Stimulated activated memory B cell treated with anti-CD40 and anti-IgM and Interleukin-4, amounts not matched to agents 10 μg/mL and 1 μg/mL and 100 μg/mL, for 72 hours (primary cell): Measurements from ENCODE around the gene CREB5.

Experiments
- ATAC-seq: fragments of 150-1000 bp; cut with Tn5 transposase; 2 replicates; pipeline ENCODE4 v1.10.0; 2021
- H3K27ac Mint-ChIP-seq: one replicate; pipeline ENCODE4 v1.8.0; 2022; ENCODE audit warnings: mild to moderate bottlenecking, mixed read lengths
- H3K27me3 Mint-ChIP-seq: one replicate; pipeline ENCODE4 v1.8.0; 2022; ENCODE audit warnings: mixed read lengths
- H3K36me3 Mint-ChIP-seq: one replicate; pipeline ENCODE4 v1.8.0; 2022; ENCODE audit warnings: mixed read lengths
- H3K4me1 Mint-ChIP-seq: one replicate; pipeline ENCODE4 v1.8.0; 2022; ENCODE audit warnings: mixed read lengths
- H3K4me3 Mint-ChIP-seq: one replicate; pipeline ENCODE4 v1.8.0; 2022; ENCODE audit warnings: mild to moderate bottlenecking, moderate library complexity, mixed read lengths
- H3K9me3 Mint-ChIP-seq: one replicate; pipeline ENCODE4 v1.8.0; 2022; ENCODE audit warnings: mixed read lengths

The CREB5 gene

DNA sequence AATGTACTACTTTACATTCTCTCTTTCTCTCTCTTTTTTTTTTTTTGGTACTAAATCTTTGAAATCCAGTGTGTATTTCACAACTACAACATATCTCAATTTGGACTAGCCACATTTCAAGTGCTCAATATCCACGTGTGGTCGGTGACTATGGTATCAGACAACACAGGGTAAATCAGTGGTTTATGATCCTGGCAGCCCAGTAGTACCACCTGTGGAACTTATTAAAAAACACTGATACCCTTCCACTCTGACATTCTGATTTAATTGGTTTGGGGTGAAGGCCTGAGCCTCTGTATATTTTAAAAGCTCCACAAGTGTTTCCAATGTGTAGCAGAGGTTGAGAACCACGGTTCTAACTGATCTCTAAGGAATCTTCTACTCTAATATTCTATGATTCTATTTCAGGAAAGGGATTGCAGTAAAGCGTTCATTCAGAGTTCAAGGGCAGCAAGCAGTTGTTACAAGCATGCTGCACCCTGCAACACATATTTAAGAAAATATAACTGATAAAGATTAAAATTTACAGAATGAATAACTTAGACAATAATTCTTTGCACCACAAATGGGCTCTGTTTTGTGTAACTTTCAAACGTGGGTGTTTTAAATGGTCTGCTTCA, 5.1 kb downstream of the CREB5 start:
- Mint-ChIP-seq H3K36me3 (no peaks in the 10 kb centered on the region), H3K27ac (no peak overlapping the region), H3K4me3 (no peak overlapping the region), H3K4me1 (no peaks in the 10 kb centered on the region), H3K27me3 (peaks cover 58% of the 10 kb centered on the region), H3K9me3 (no peaks in the 10 kb centered on the region)
- ATAC-seq = no peak

DNA sequence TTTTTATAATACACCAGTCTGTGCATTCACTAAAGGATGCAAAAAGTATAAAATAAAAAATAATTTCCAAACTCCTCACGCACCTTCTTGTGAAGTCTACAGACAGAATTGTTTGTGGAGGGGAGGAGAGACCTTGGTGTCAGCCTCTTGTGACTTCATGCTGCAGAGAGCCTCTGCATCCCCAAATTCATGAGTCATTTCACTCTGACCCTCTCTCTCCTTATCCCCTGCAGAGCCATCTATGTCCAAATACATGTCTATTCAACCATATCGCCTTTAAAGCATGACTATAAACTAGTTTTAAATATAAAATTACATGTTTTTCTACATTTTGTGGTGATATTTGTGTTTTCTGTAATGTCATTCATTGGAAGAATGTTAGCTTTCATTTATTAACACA, 6.0 kb downstream of the CREB5 start:
- Mint-ChIP-seq H3K4me3 (no peak overlapping the region), H3K36me3 (no peaks in the 10 kb centered on the region), H3K9me3 (no peaks in the 10 kb centered on the region), H3K27me3 (peaks cover 58% of the 10 kb centered on the region), H3K4me1 (no peaks in the 10 kb centered on the region), H3K27ac (no peak overlapping the region)
- no peak for ATAC-seq

- H3K9me3 Mint-ChIP-seq = no peaks in the 10 kb centered on the region
- no peaks in the 10 kb centered on the region for H3K4me1 Mint-ChIP-seq
- ATAC-seq = no peak
- H3K4me3 Mint-ChIP-seq = no peak overlapping the region
- no peak overlapping the region for H3K27ac Mint-ChIP-seq
- no peaks in the 10 kb centered on the region for H3K36me3 Mint-ChIP-seq
- H3K27me3 Mint-ChIP-seq = peaks cover 55% of the 10 kb centered on the region
Measured at GRCh38 chr7:28418966-28419365, 6.6 kb downstream of the CREB5 start.

DNA sequence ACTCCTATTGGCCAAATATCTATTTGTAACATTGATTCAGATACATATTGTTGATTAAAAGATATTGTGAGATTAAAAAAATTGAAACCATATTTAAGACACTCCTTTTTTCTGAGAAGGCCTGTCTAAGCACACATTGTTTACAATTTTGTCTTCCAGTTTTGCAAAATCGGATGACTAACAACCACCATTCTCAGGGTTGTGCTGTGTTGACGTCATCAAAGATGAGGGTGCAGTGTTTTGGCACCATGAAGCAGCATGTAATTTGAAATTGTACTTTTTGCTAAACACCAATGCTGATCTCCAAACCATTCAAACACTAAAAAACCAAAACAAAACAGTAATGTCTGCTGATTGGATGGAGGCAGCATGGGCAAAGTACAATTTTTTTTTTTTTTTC, 7.4 kb downstream of the CREB5 start:
- no peak overlapping the region for H3K27ac Mint-ChIP-seq
- H3K9me3 Mint-ChIP-seq = no peaks in the 10 kb centered on the region
- ATAC-seq = no peak
- peaks cover 50% of the 10 kb centered on the region for H3K27me3 Mint-ChIP-seq
- no peaks in the 10 kb centered on the region for H3K36me3 Mint-ChIP-seq
- H3K4me3 Mint-ChIP-seq = no peak overlapping the region
- H3K4me1 Mint-ChIP-seq = no peaks in the 10 kb centered on the region

DNA sequence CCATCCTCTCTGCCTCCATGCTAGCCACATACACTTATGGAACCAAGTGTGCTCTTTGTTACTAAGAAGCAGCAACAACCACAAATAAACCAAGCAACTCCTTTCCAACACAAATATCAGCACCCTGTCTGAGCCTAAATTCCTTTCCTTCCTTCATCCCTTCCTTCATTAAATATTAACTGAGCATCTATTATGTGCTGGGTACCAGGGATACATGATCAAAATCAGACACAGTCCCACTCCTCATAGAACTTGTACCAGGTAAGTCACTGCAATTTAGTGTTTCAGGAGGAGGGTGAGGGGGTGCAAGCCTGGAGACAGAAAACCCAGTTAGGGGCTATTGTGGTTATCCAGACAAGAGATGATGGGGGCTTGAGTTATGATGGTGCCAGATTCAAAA, 10.8 kb downstream of the CREB5 start:
- Mint-ChIP-seq H3K9me3 (no peaks in the 10 kb centered on the region), H3K27me3 (peaks cover 28% of the 10 kb centered on the region), H3K4me3 (no peak overlapping the region), H3K4me1 (no peaks in the 10 kb centered on the region), H3K36me3 (no peaks in the 10 kb centered on the region), H3K27ac (no peak overlapping the region)
- ATAC-seq = no peak

DNA sequence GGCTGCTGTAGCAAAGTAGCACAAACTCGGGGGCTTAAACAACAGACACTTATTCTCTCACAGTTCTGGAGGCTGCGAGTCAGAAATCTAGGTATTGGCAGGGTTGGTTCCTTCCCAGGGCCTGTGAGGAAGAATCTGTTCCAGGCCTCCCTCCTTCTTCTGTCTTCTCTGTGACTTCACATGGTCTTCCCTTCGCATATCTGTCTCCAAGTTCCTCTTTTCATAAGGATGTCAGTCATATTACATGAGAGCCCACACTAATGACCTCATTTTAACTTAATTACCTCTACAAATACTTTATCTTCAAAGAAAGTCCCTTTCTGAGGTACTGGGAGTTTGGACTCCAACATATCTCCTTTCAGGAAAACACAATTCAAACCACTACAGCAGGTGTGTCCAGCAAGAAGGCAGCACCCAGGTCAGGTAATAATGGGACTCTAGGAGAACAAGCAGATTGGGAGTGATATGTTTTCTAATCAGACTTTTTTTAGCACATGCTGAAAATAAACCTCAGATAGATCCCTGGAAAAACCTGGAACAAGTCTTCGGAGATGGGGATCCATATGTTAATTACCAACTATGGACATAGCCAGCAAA, 11.7 kb downstream of the CREB5 start:
- Mint-ChIP-seq H3K9me3 (no peaks in the 10 kb centered on the region), H3K4me3 (no peak overlapping the region), H3K27ac (no peak overlapping the region), H3K4me1 (no peaks in the 10 kb centered on the region), H3K27me3 (peaks cover 28% of the 10 kb centered on the region), H3K36me3 (no peaks in the 10 kb centered on the region)
- ATAC-seq = no peak

DNA sequence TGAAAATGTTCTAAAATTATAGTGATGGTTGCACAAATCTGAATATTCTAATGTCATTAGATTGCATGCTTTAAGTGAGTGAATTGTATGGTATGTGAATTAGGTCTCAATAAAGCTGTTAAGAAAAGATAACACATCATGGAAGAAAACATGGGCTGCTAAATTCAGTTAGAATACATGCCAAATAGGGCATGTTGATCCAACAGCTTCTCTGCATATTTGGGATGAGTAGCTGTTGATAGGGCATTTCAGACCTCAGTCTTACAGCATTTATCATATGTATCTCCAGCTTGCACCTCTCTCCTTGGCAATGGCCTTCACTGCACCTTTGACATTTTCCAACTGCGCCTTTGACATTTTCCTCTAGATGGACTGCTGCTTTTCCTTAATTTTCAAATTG, 13.2 kb downstream of the CREB5 start:
- ATAC-seq = no peak
- Mint-ChIP-seq H3K27ac (no peak overlapping the region), H3K4me1 (no peaks in the 10 kb centered on the region), H3K27me3 (peaks cover 28% of the 10 kb centered on the region), H3K9me3 (no peaks in the 10 kb centered on the region), H3K4me3 (no peak overlapping the region), H3K36me3 (no peaks in the 10 kb centered on the region)

- no peaks in the 10 kb centered on the region for H3K4me1 Mint-ChIP-seq
Measured at GRCh38 chr7:28427236-28427635, 14.9 kb downstream of the CREB5 start.

DNA sequence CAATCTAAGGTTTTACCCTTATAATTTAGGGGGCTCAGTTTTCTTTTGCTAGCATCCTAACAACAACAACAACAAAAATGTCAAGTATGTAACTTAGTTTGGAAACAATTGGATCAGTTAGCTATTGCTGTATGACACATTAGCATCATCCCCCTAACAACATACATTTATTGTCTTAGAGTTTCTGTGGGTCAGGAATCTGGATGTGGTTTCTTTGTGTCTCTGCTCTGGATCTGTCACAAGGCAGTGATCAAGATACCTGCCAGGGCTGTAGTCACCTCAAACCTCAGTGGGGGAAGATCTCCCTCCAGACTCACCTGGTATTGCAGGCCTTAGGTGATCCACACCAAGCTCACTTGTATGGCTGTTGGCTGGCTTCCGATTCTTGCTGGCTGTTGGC, 18.3 kb downstream of the CREB5 start:
- Mint-ChIP-seq H3K4me3 (no peak overlapping the region), H3K36me3 (no peaks in the 10 kb centered on the region), H3K27ac (no peak overlapping the region), H3K27me3 (peaks cover 10% of the 10 kb centered on the region), H3K9me3 (no peaks in the 10 kb centered on the region), H3K4me1 (no peaks in the 10 kb centered on the region)
- no peak for ATAC-seq

More at GRCh38 chr7:28427236-28427635, 14.9 kb downstream of the CREB5 start:
- no peak for ATAC-seq
- Mint-ChIP-seq H3K36me3 (no peaks in the 10 kb centered on the region), H3K27ac (no peak overlapping the region), H3K4me3 (no peak overlapping the region), H3K27me3 (peaks cover 13% of the 10 kb centered on the region), H3K9me3 (no peaks in the 10 kb centered on the region)

DNA sequence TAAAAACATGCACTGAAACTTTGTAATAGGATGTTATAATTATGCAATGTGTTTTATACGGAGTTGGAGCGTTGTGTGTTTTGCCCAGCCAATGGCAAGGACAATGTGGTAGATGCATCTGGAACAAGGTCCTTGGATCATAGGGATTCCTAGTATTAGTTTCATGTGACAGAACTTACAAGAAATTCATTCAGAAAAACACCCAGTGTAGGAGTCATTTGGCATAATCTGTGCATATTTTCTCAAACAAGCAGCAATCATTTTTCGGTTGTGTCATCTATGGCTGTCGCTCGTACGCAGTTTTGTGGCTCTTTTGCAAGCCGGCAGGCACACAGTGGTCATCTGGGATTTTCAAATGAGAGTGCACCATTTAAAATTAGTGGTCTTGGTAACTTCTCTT, 19.8 kb downstream of the CREB5 start:
- Mint-ChIP-seq H3K9me3 (no peaks in the 10 kb centered on the region), H3K36me3 (no peaks in the 10 kb centered on the region), H3K27ac (no peak overlapping the region), H3K27me3 (peaks cover 10% of the 10 kb centered on the region), H3K4me1 (no peaks in the 10 kb centered on the region), H3K4me3 (no peak overlapping the region)
- ATAC-seq = no peak

DNA sequence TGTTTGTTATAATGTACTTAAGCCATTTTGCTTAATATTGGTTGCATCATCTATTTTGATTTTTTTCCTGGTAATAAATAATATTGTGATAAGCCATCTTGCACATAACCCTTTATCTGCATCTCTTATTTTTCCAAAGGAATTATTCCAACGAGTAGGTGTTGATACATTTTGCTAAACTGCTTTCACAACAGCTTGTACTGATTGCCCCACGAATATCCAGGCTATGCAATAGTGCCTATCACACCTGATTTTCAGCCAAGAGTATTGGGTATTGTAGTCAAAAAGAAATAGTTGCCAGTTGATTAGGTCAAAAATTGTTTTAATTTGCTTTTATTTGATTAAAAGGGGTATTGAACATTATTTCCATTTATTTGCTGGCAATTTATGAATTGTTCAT, 20.7 kb downstream of the CREB5 start:
- peaks cover 14% of the 10 kb centered on the region for H3K27me3 Mint-ChIP-seq
- no peaks in the 10 kb centered on the region for H3K9me3 Mint-ChIP-seq
- no peak for ATAC-seq
- H3K36me3 Mint-ChIP-seq = no peaks in the 10 kb centered on the region
- H3K27ac Mint-ChIP-seq = no peak overlapping the region
- H3K4me3 Mint-ChIP-seq = no peak overlapping the region
- no peaks in the 10 kb centered on the region for H3K4me1 Mint-ChIP-seq

DNA sequence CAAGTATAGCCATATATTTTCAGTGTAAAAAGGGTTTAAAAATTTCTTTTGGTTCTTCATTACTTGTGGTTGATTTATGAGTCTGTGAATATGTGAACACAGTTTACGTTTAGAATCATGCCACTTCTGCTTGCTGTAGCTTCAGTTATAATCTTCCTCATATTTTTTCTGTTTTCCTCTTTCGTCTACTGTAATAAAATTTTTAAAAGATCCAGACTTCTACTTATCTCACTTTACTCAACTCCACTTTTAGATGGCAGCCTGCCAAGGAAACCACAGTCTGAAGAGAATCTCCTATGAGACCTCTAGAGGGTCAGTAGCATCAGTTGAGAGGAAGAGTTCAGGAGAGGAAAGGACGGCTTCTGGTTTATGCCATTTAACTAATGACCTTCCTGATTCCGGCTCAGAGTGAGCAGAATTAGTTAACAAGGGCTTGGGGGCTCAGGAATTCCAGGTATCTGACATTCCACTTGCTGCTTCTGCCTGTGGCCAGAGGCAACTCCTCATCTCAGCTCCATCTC, 21.4 kb downstream of the CREB5 start:
- Mint-ChIP-seq H3K27me3 (peaks cover 19% of the 10 kb centered on the region), H3K9me3 (no peaks in the 10 kb centered on the region), H3K27ac (no peak overlapping the region), H3K4me1 (no peaks in the 10 kb centered on the region), H3K4me3 (no peak overlapping the region), H3K36me3 (no peaks in the 10 kb centered on the region)
- no peak for ATAC-seq

DNA sequence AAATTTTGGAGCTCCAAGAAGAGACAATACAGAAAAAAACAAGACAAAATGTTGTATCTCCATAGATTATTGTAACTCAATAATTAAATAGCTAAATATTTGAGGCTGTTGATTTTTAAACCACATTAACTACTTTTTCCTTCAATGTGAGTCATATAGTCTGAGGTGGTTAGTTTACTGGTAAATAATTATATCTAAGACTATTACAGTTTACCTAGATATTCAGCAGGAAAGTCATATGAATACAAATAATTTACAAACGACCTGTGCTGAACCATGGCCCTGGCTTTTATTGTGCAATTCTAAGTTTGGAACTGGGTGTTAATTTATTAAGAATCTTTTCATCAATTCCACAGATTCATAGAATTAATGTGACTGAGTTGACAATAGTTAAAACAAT, 22.2 kb downstream of the CREB5 start:
- H3K4me1 Mint-ChIP-seq = no peaks in the 10 kb centered on the region
- no peak overlapping the region for H3K27ac Mint-ChIP-seq
- no peak overlapping the region for H3K4me3 Mint-ChIP-seq
- H3K27me3 Mint-ChIP-seq = peaks cover 24% of the 10 kb centered on the region
- no peaks in the 10 kb centered on the region for H3K36me3 Mint-ChIP-seq
- H3K9me3 Mint-ChIP-seq = no peaks in the 10 kb centered on the region
- no peak for ATAC-seq

- peaks cover 27% of the 10 kb centered on the region for H3K27me3 Mint-ChIP-seq
- no peaks in the 10 kb centered on the region for H3K4me1 Mint-ChIP-seq
- no peaks in the 10 kb centered on the region for H3K9me3 Mint-ChIP-seq
- H3K4me3 Mint-ChIP-seq = no peak overlapping the region
- no peak for ATAC-seq
- no peak overlapping the region for H3K27ac Mint-ChIP-seq
- no peaks in the 10 kb centered on the region for H3K36me3 Mint-ChIP-seq
Measured at GRCh38 chr7:28435152-28435551, 22.8 kb downstream of the CREB5 start.

DNA sequence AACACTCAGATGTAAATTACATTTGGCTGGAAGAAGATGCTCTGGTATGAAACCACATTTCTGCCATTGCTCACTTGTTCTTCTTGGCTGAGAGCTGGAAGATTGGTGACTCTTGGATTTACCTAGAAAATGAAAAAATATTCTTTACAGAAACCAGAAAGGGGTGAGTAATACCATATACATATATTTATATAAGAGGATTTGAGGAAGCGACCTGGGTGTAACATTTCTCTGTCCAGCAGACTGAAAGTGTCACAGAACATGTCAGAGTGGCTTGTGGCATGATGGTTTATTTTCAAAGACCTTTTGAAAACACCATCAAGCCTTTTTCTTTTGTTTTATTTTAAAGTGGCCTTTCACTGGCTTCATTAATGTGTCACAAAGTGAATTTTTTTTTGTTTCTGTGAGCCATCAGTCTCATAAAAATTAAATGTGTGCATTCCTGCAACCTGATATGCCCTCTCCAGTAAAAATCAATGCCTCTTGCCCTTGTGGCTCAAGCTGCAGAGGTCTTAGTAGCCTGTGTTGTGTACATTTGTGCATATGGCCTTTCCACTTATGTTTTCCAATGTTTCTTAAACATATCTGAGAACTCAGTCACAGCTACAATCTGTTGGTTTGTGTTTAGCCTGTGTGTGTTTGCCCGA, 23.5 kb downstream of the CREB5 start:
- H3K27ac Mint-ChIP-seq = no peak overlapping the region
- no peaks in the 10 kb centered on the region for H3K4me1 Mint-ChIP-seq
- H3K36me3 Mint-ChIP-seq = no peaks in the 10 kb centered on the region
- H3K27me3 Mint-ChIP-seq = peaks cover 27% of the 10 kb centered on the region
- no peak for ATAC-seq
- no peaks in the 10 kb centered on the region for H3K9me3 Mint-ChIP-seq
- H3K4me3 Mint-ChIP-seq = no peak overlapping the region

DNA sequence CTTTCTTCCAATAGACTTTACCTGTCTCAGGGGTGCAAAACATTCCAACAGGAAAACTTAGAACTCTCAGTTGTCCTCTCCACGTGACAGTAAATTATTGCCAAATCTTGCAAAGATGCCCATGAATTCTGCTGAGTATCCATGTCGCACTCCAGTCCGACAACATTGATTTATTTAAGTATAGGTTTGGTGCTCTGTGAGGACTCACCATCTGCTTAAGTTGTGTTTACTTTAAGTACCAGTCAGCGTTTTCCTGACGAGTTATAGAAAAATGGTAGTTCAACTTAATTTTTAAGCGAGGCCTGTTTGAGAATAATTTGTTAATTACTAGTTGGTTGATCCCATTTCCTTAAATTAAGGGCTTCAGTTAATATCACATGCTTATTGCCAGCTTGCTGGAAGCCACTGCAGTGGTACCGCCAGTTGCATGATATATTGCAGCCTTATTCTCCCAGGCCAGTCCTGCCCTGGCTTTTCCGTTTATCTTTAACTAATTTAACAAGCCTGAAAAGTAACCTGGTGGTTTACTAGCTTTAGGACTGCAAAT, 27.8 kb downstream of the CREB5 start:
- H3K27ac Mint-ChIP-seq = no peak overlapping the region
- peaks cover 3% of the 10 kb centered on the region for H3K9me3 Mint-ChIP-seq
- no peaks in the 10 kb centered on the region for H3K36me3 Mint-ChIP-seq
- ATAC-seq = no peak
- H3K4me1 Mint-ChIP-seq = no peaks in the 10 kb centered on the region
- H3K27me3 Mint-ChIP-seq = peaks cover 42% of the 10 kb centered on the region
- H3K4me3 Mint-ChIP-seq = no peak overlapping the region
